ENCODE data around the gene SCARF2. TPM values are rescaled to one million over a fixed set of nuclear protein-coding genes. Genes with fewer than 3 reads are reported as not detected.

The SCARF2 gene
- total and polyA plus RNA-seq, 2 of the 8 experiments (the other 6 are each of a cell fraction or from before 2014, with no cell fraction given): 4.2 to 9.8 TPM

- TF ChIP-seq CTCF (IDR thresholded peaks at IDR 0.05; ENCODE audit: control extremely low read depth in 1 of 3, insufficient read depth in 1 of 3, low read depth in 1 of 3, low read length in 3 of 3) (no peak), NANOG (IDR thresholded peaks at IDR 0.05; ENCODE audit: insufficient read depth, low read depth, low read length, poor library complexity, severe bottlenecking) (no peak), SRF (IDR thresholded peaks at IDR 0.05; ENCODE audit: low read depth, low read length) (no peak), CBX5 (IDR thresholded peaks at IDR 0.05; ENCODE audit: low read depth, low read length) (no peak), ASH2L (IDR thresholded peaks at IDR 0.05; ENCODE audit: low read length) (no peak), KDM4A (IDR thresholded peaks at IDR 0.05; ENCODE audit: low read depth, low read length, severe bottlenecking) (no peak), SUZ12 (IDR thresholded peaks at IDR 0.05; ENCODE audit: low read length) (no peak), SIRT6 (IDR thresholded peaks at IDR 0.05; ENCODE audit: low read length) (no peak)
- TF ChIP-seq, protein P1, sequence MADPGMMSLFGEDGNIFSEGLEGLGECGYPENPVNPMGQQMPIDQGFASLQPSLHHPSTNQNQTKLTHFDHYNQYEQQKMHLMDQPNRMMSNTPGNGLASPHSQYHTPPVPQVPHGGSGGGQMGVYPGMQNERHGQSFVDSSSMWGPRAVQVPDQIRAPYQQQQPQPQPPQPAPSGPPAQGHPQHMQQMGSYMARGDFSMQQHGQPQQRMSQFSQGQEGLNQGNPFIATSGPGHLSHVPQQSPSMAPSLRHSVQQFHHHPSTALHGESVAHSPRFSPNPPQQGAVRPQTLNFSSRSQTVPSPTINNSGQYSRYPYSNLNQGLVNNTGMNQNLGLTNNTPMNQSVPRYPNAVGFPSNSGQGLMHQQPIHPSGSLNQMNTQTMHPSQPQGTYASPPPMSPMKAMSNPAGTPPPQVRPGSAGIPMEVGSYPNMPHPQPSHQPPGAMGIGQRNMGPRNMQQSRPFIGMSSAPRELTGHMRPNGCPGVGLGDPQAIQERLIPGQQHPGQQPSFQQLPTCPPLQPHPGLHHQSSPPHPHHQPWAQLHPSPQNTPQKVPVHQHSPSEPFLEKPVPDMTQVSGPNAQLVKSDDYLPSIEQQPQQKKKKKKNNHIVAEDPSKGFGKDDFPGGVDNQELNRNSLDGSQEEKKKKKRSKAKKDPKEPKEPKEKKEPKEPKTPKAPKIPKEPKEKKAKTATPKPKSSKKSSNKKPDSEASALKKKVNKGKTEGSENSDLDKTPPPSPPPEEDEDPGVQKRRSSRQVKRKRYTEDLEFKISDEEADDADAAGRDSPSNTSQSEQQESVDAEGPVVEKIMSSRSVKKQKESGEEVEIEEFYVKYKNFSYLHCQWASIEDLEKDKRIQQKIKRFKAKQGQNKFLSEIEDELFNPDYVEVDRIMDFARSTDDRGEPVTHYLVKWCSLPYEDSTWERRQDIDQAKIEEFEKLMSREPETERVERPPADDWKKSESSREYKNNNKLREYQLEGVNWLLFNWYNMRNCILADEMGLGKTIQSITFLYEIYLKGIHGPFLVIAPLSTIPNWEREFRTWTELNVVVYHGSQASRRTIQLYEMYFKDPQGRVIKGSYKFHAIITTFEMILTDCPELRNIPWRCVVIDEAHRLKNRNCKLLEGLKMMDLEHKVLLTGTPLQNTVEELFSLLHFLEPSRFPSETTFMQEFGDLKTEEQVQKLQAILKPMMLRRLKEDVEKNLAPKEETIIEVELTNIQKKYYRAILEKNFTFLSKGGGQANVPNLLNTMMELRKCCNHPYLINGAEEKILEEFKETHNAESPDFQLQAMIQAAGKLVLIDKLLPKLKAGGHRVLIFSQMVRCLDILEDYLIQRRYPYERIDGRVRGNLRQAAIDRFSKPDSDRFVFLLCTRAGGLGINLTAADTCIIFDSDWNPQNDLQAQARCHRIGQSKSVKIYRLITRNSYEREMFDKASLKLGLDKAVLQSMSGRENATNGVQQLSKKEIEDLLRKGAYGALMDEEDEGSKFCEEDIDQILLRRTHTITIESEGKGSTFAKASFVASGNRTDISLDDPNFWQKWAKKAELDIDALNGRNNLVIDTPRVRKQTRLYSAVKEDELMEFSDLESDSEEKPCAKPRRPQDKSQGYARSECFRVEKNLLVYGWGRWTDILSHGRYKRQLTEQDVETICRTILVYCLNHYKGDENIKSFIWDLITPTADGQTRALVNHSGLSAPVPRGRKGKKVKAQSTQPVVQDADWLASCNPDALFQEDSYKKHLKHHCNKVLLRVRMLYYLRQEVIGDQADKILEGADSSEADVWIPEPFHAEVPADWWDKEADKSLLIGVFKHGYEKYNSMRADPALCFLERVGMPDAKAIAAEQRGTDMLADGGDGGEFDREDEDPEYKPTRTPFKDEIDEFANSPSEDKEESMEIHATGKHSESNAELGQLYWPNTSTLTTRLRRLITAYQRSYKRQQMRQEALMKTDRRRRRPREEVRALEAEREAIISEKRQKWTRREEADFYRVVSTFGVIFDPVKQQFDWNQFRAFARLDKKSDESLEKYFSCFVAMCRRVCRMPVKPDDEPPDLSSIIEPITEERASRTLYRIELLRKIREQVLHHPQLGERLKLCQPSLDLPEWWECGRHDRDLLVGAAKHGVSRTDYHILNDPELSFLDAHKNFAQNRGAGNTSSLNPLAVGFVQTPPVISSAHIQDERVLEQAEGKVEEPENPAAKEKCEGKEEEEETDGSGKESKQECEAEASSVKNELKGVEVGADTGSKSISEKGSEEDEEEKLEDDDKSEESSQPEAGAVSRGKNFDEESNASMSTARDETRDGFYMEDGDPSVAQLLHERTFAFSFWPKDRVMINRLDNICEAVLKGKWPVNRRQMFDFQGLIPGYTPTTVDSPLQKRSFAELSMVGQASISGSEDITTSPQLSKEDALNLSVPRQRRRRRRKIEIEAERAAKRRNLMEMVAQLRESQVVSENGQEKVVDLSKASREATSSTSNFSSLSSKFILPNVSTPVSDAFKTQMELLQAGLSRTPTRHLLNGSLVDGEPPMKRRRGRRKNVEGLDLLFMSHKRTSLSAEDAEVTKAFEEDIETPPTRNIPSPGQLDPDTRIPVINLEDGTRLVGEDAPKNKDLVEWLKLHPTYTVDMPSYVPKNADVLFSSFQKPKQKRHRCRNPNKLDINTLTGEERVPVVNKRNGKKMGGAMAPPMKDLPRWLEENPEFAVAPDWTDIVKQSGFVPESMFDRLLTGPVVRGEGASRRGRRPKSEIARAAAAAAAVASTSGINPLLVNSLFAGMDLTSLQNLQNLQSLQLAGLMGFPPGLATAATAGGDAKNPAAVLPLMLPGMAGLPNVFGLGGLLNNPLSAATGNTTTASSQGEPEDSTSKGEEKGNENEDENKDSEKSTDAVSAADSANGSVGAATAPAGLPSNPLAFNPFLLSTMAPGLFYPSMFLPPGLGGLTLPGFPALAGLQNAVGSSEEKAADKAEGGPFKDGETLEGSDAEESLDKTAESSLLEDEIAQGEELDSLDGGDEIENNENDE (IDR thresholded peaks at IDR 0.05; ENCODE audit: insufficient replicate concordance, low read length): no peak
Measured at GRCh38 chr22:20390394-20390907, 47.2 kb downstream of the SCARF2 start (continued).
